ENCODE results near the gene ACVR1B.

The ACVR1B gene

DNA sequence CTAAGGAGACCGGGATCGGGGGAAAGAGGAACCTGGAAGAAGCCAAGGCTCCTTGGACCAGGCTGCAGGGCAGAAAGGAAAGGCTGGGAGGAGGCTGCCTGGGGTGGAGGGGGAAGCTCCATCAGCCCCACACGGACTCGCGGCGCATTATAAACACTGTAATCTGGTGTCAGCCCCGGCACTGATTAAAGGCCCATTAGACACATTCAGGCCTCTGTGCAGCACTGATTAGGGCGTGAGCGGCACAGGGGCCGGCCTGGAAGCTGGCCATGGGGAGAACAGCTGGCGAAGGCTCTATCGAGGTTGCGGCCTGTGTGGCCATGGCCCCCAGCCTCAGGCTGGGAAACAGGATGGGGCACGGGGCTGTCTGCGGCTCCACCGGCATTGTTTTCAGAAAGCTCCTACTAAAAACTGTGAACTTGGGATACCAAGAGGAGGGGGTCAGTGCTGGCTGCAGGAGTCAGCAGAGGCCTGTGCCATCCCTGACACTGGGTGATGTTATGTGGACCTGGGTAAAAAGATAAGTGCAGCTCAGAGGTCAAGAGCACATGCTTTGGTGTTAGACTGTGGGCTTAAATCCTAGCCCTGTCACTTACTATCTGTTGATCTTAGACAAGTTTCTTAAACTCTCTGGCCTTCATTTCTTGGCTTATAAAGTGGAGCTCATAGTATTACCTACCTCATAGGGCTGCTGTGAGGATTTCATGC lies 33.6 kb upstream of the ACVR1B start:
- DNase-seq, result no peak

DNA sequence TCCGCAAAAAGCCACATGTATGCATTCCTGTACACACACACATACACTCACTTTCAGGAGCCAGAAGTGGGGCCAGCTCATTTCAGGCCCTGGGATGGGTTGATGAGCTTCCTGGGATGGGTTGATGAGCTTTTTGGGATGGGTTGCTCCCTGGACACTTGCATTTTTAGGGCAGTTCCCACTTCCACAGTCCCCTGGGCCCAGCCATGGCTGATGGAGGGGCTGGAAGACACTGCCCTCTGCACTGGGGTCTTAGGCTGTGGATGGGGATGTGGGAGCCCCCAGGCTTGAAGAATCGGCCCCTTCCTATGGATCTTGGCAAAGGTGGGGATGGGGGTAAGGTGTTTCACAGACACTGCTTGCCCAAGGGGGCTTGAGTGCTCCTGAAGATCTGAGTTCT lies 31.5 kb upstream of the ACVR1B start:
- no peak for DNase-seq

DNA sequence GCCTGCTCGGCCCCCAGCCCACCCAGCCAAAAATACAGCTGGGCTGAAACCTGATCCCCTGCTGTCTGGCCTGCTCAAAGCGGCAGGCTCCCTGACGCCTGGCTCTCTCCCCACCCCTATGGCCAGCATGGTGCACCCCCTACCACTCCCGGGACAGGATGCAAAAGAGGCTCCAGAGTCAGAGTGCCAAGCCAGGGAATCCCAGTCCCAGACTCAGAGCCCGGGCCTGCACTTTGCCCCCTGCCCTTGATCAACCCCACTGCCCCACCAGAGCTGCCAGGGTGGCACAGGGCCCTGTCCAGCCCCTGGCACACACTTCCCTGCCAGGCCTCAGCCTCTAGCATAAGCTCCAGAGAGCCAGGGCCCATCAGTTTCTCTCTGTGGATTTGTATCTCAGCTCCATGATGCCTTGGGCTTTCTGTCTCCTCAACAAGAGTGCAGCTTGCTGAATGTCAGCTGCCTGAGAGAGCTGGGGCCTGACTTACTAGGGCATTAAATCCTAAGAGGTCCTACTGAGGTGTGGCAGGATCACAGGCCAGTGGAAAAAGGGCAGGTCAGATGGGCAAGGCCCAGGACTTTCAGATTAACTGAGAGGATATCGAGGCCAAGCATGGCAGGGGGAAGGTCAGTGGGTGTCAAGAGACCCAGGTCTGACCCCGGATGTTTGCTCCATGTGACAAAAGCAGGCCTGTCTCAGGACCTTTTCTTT lies 30.3 kb upstream of the ACVR1B start:
- DNase-seq, result no peak

DNA sequence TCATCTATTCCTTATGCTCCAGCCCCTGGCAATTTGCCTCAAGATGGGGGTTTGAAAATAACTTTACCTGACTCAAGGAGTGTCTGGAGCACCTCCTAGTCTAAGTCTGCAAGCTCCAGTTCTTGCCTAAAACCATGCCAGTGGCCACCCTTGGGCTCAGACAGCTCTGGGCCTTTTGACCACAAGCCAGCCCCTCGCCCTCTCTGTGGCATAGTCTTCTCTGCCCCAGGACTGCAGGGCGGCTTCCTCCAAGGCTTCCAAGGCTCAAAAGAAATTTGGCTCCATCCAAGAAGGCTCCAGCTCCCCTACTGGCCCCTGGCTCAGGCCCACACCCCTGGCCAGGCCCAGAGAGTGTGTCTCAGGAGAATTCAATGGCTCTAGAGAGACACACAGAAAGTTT lies 29.4 kb upstream of the ACVR1B start:
- DNase-seq, result no peak

DNA sequence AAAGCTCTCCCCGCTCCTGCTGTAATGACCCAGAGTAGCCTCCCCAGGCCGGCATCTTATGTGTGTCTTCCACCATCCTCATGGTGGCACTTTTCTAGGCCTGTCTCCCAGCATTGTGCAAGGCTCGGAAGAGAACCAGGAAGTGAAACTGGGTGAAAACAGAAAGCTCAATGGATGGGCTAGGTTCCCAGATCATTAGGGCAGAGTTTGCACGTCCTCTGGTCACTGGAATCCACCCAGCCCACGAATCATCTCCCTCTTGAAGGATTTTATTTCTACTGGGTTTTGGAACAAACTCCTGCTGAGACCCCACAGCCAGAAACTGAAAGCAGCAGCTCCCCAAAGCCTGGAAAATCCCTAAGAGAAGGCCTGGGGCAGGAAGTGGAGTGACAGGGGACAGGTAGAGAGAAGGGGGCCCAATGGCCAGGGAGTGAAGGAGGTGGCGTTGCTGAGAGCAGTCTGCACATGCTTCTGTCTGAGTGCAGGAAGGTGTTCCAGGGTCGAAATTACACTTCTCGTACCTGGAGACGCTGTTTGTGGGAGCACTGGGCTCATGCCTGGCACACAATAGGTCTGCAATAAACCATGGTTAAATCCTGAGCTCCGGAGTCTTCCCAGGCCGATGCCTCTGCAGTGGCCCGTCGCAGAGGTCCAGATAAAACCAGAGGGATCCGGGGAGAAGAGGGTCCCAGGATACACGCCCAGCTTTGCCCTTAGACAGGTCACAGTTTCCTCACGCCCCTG lies 28.6 kb upstream of the ACVR1B start:
- DNase-seq, result no peak

DNA sequence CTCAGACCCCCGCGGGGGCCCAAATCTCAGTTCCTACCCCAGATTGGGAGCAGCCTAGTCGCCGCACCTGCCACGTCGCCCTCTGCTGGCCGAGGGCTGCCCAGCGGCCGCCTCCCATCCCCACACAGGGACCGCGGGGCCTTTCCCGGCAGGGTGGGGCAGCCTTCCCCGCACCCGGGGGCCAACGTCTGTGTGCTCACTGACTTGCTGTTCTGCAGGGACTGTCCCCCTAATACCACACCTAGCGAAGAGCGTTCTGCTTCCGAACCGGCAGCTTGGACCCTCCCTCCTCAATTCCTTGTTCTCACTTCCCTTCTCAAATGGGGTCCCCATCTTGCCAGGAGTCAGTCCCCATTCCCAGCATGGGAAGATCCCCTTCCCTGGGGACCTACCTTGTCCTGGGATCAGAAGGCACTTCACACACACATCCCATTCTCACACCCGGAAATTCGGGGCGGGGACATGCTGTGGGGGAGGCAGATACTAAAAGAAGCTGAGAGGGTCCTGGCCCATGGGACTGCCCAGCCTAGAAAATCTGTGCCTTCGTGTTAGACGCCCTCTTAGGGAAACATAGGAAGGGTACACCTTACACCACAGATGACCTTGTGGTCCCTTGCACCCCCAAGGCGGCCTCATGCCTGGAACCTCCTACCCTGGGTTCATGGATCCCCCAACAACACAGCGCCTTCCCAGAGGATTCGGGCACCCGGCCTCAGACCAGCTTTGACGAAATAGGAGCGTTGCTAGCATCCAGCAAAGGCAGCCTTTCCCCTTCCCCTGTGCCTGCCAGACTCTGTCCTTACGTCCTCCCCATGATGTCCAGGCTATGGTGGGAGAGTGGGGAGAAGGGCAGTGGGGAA lies 27.8 kb upstream of the ACVR1B start:
- no peak for DNase-seq

DNA sequence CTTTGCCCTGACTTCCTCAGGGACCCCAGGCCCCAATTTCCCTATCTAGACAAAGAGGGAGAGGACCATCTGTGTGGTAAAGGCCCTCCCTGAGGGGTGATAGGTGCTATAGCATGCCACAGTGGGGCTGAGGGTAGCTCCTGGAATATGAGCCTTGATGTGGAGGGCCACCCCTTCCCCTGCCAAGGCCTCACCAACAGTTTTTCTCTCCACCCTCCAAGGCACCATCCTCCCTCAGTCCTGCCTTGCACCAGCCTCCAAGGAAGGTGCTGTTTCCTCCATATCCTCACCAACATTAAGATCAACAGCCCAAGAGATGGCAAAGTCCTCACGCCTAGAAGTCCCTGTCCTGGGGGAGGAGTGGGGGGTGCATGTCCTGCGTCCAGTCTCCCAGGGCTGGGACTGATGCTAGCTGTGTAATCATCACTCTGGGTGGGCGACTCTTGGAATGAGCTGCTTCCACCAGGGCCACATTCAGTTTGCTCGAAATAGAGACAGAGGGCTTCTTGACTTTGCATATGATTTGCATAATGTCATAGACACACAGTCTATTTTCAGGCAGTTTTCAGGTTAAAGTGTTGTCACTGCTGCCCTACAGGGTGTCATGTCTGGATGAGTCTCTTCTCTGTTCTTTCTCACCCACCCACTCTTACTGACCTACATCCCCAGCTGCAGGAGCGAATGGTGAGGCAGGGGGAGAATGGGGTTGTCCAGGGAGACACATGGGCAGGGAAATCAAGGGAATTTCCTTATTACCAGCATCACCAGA lies 26.8 kb upstream of the ACVR1B start:
- DNase-seq, result no peak

DNA sequence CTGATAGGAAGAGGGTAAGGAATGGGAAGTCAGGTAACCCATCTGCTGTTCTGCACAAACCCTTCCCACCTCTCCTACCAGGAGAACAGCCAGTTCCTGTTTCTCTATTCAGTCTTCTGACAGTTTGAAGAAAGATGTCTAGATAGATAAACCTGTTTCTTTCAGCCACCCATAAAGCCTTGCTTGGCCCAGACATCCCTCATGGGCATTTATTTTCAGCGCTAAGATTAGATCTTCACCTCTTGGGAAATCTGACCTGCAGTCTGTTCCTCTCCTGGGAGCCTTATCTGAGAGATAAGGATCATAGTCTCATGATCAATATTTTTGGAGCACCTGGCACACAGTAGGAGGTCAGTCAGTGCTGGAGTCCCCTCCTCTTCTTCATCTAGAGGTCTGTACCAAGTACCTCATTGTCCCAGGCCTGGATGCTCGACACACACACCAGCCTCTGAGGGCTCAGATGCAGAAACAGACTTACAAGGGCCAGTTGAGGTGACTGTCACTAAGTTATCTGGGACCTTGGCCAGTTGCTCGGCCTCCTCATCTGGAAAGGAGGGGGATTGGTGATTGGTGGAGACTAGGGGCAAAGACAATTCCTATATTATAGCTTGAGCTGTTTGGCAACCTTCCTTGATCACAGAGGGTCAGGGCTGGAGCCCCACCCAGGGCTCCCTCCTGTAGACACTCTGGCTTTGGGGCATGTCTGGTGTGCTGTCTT lies 26.0 kb upstream of the ACVR1B start:
- no peak for DNase-seq

DNA sequence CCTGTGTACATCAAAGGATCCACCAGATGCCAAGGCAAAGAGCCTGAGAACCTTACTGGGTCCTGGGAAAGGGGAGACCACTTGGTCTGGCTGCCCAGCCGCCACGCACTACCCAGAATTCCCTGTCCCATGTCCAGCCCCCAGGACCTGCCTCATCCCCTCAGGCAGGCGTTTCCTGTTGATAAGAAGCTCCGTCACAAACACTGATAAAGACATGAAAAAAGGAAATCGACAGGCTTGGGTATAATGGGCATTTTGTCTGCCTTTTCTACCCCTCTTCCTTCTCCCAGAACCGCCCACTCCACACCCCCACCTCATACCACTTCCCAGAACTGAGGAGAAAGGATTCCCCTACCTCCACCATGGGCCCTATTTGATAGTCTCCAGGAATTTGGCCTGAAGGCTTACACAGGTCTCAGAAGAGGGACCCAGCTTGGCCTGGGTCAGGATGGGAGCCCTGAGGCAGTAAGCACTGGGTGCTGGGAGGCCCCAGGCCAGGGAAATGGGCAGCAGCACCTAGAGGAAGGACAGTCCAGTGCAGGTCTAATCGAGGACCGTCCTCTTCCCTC lies 25.4 kb upstream of the ACVR1B start:
- no peak for DNase-seq

DNA sequence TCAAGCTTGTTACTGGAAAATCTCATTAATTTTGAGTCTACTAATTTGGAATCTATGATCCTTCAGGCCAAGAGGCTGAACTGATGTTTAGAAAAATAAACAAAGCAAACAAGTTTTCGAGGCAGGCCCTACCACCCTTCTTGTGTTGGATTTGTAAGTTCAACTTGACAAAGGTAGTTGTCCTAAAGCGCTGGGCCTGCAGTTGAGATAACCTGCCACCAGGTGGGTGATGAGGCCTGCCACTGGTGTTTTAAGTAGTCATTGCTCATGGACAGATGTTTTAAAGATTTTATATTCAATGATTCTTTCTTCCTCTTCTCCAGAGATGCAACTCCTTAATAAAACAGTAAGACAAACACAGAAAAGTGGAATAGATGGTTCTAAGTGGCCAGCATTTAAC lies 24.8 kb upstream of the ACVR1B start:
- no peak for DNase-seq

DNA sequence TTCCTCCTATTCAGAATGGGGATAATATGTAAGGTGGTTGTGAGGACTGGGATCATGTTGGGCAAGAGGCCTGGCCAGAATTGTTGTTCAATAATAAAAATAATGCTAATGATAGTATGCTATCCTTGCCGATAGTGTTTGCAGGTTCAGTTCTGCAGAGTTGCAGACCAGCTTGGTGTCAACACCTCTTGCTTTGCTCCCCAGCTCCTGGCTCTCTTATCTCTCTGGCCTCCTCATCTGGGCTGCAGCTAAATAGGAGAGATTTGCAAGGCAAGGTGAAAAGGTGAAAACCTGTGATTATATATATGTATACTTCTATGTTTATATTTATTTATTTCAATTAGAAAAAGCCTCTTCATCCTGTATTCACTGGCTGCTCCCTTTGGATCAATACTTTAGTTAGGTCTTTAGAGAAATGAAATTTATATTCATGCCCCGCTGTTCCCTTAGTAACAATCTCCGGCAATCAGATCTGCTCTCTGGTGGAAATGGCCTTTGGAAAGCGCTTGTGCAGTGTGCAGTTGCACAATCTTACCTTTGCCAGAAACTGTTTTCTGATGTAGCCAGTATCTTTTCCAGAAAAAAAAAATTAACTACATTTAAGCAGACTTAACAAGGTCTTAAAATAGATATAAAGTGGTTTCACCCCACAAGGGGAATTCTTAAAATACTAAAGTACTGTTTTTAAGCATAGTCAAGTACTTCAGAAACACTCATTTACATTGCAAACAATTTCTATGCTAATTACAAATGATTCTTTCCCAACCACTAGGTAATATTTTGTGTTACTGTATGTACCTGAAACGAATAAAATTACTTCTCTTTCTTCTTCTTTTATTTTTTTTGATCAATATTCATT lies 19.1 kb upstream of the ACVR1B start:
- DNase-seq, result no peak

DNA sequence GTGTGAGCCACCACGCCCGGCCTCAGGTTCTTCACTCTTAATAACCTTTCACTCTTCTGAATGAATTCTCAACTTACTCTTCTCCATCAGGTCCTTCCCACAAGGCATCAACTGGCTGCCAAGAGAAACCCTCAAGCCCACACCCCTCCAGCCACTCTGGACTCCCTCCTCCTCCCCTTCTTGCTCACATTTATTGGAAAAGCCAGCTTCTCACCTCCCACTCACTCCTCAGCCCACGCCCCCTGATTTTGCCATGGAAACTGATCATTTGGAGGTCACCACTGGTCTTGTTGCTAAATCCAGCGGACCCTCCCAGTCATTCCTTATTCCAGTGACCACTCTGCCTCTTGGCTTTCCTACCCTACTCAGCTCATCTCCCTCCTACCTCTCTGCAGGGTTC lies 17.4 kb upstream of the ACVR1B start:
- no peak for DNase-seq

DNA sequence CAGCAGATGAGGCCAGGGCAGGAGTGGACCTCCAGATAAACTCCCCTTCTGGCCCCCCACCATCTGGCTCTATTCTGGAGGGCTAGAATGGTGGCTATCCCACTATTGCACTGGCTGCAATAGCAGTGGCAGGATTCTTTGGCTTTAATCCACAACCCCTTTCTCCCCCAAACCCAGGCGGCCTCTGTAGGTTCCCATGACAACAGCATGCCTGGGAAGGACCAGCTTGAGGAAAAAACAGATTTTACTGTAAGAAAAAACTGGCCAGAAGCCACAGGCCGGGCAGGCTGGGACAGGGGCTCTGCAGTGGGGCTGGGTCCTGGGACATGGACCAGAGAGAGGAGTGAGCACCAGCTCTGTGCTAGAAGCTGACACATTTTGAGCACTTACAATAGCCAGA lies 13.6 kb upstream of the ACVR1B start:
- DNase-seq, result no peak

DNA sequence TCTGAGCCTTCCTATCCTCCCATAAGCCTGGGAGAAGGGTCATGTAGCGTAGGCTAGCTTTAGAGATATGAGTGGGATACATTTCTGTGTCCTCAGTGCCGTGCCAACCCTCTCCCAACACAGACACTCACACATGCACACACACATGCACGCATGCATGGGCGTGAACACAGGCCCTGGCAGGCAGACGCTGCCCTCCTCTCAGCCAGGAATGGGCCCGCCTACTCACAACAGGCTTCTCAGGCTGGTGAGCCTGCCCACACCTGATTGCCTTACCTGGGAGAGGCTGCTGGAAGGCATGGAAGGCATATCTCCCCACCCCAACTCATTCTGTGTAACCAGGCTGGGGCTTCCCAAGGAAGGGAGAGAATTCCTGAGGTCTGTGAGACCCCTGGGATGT lies 12.8 kb upstream of the ACVR1B start:
- no peak for DNase-seq

DNA sequence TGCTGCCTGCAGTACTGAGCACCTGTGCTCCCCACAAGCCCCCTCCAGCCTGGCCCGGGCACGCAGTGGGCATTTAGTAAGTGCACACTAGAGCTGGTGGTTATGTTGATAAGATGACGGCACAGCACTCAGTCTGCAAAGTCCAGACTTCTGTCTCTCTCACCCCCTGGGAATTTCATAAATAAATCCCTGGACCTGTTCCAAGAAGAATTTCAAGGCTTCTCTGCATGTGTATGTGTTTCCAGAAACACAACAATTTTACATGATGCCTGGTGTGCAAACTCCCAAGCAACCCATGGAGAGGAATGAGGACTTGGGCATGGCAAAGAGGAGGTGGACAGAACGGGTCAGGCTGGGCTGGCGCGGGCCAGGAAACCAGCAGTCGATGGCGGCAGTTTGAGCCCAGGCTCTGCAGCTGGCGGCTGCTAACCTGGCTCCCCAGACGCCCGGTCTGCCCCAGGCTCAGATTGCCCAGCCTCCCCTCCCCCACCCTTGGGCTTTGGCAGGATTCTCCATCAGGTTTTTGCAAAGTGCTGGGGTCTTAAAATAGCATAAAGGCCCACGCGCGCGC lies 10.4 kb upstream of the ACVR1B start:
- DNase-seq, result no peak

DNA sequence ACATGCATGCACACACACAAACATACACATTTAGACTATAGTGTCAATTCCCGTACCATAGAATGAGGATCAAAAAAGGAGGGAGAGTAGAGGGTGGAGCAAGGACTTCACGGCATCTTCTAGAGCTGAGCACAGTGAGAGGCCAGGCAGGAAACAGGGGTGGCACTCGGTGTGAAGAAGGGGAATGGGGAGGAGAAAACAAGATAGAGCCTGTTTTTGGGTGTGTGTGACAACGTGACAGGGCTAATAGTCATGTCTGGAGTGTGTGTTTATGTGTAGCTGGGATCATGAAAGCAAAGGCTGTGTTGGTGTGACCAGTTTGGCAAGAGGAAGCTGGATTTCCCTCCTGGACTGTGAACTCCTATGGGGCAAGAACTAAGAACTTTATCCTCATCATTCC lies 9.9 kb upstream of the ACVR1B start:
- no peak for DNase-seq

DNA sequence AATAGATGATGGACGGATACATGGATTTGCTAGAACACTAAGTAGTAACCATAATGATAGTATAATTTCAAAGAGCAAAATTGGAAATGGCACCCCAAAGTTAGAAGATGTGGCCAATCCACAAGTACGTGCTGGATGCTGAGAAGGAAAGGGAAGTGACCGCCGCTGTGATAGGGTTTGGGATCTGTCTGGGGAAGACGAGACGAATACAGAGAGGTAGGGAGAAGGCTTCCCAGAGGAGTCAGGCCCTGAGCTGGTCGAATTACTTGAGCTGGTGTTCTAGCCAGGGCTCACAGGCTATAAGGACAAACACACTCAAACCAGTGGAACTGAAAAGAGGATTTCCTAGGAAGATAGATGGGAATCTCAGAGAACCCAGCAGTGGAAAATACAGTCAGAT lies 9.4 kb upstream of the ACVR1B start:
- DNase-seq, result no peak

DNA sequence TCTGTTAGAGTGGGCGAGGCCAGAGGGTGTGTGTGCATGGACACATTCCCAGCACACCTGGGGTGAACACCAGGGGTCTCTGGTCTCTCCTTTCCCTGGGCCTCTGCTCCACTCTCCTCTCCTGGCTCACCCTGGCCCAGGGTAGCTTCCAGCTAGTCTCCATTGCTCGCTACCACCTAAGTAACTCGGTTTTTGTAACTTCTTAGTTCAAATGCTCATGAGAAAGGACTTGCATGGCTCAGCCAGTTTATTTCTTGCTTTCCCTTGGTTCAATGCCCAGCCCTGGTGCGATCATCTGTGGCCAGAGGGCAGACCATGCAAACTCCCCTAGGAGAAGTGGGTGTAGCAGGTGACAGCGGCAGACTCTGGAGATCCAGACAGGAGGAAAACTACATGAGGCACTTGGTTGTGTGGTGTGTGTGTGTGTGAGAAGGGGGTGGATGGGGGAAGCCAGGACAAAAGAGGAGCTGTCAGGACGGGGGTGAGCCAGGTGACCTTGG lies 8.9 kb upstream of the ACVR1B start:
- no peak for DNase-seq

DNA sequence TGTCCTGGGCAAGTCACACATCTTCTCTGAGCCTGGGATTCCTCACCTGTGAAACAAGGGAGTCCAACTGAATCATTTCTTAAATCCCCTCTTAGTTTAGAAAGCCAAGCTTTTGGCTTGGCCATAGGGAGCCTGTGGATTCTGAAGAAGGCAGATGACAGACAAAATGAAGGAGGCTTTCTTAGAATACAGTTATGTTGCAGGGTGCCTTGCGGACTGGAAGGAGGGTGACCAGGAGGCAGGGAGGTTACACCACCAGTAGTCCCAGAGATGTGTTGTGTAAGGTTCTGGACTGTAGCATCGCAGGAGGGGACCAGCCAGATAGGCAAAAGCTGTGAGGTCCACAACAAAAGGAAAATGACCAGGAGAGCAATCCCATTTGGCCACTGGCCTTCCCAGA lies 8.2 kb upstream of the ACVR1B start:
- no peak for DNase-seq

Measured in GOT3 (cell line).